ENCODE results near the gene ANO2.

Gene ANO2

GRCh38 chr12:5948696-5949095 is 3.6 kb upstream of the ANO2 start:
- Mint-ChIP-seq H3K27me3 (ENCODE audit: low read depth) (peaks cover 38% of the 10 kb centered on the region), H3K4me3 (no peak overlapping the region), H3K9me3 (no peaks in the 10 kb centered on the region), H3K36me3 (ENCODE audit: low read depth) (no peaks in the 10 kb centered on the region), H3K4me1 (ENCODE audit: low read depth) (no peaks in the 10 kb centered on the region), H3K27ac (no peak overlapping the region)
- DNase-seq (ENCODE audit: low spot score): no peak

- peaks cover 54% of the 10 kb centered on the region for H3K27me3 Mint-ChIP-seq (ENCODE audit: low read depth)
- no peak for DNase-seq (ENCODE audit: low spot score)
- H3K4me3 Mint-ChIP-seq: no peak overlapping the region
- H3K4me1 Mint-ChIP-seq (ENCODE audit: low read depth): no peaks in the 10 kb centered on the region
- H3K27ac Mint-ChIP-seq: no peak overlapping the region
- no peaks in the 10 kb centered on the region for H3K36me3 Mint-ChIP-seq (ENCODE audit: low read depth)
- no peaks in the 10 kb centered on the region for H3K9me3 Mint-ChIP-seq
These were observed 1.9 kb upstream of the ANO2 start for GRCh38 chr12:5947006-5947405.

GRCh38 chr12:5946388-5946787 is 1.3 kb upstream of the ANO2 start:
- H3K27ac Mint-ChIP-seq: no peak overlapping the region
- no peaks in the 10 kb centered on the region for H3K4me1 Mint-ChIP-seq (ENCODE audit: low read depth)
- peaks cover 55% of the 10 kb centered on the region for H3K27me3 Mint-ChIP-seq (ENCODE audit: low read depth)
- H3K4me3 Mint-ChIP-seq: no peak overlapping the region
- no peaks in the 10 kb centered on the region for H3K9me3 Mint-ChIP-seq
- no peaks in the 10 kb centered on the region for H3K36me3 Mint-ChIP-seq (ENCODE audit: low read depth)
- DNase-seq (ENCODE audit: low spot score): no peak

GRCh38 chr12:5944688-5945070 is 380 bp downstream of the ANO2 start:
- H3K9me3 Mint-ChIP-seq: no peaks in the 10 kb centered on the region
- H3K36me3 Mint-ChIP-seq (ENCODE audit: low read depth): no peaks in the 10 kb centered on the region
- no peak overlapping the region for H3K4me3 Mint-ChIP-seq
- H3K27me3 Mint-ChIP-seq (ENCODE audit: low read depth): peaks cover 55% of the 10 kb centered on the region
- H3K27ac Mint-ChIP-seq: no peak overlapping the region
- H3K4me1 Mint-ChIP-seq (ENCODE audit: low read depth): no peaks in the 10 kb centered on the region
- no peak for DNase-seq (ENCODE audit: low spot score)

GRCh38 chr12:5944053-5944452 is 1.0 kb downstream of the ANO2 start:
- no peak for DNase-seq (ENCODE audit: low spot score)
- no peaks in the 10 kb centered on the region for H3K36me3 Mint-ChIP-seq (ENCODE audit: low read depth)
- peaks cover 53% of the 10 kb centered on the region for H3K27me3 Mint-ChIP-seq (ENCODE audit: low read depth)
- no peaks in the 10 kb centered on the region for H3K9me3 Mint-ChIP-seq
- no peak overlapping the region for H3K27ac Mint-ChIP-seq
- H3K4me1 Mint-ChIP-seq (ENCODE audit: low read depth): no peaks in the 10 kb centered on the region
- no peak overlapping the region for H3K4me3 Mint-ChIP-seq

- Mint-ChIP-seq H3K4me1 (ENCODE audit: low read depth) (no peaks in the 10 kb centered on the region), H3K27ac (no peak overlapping the region), H3K9me3 (no peaks in the 10 kb centered on the region), H3K36me3 (ENCODE audit: low read depth) (no peaks in the 10 kb centered on the region), H3K27me3 (ENCODE audit: low read depth) (peaks cover 46% of the 10 kb centered on the region), H3K4me3 (no peak overlapping the region)
- no peak for DNase-seq (ENCODE audit: low spot score)
These were observed 3.2 kb downstream of the ANO2 start for GRCh38 chr12:5941907-5942306.

- no peak overlapping the region for H3K4me3 Mint-ChIP-seq
- peaks cover 17% of the 10 kb centered on the region for H3K9me3 Mint-ChIP-seq
- H3K27ac Mint-ChIP-seq: no peak overlapping the region
- no peak for DNase-seq (ENCODE audit: low spot score)
- H3K27me3 Mint-ChIP-seq (ENCODE audit: low read depth): no peaks in the 10 kb centered on the region
- no peaks in the 10 kb centered on the region for H3K4me1 Mint-ChIP-seq (ENCODE audit: low read depth)
- H3K36me3 Mint-ChIP-seq (ENCODE audit: low read depth): no peaks in the 10 kb centered on the region
These were observed 17.1 kb downstream of the ANO2 start for GRCh38 chr12:5927732-5928516.

GRCh38 chr12:5925646-5926045 is 19.4 kb downstream of the ANO2 start:
- Mint-ChIP-seq H3K4me3 (no peak overlapping the region), H3K9me3 (peaks cover 4% of the 10 kb centered on the region), H3K27ac (no peak overlapping the region), H3K27me3 (ENCODE audit: low read depth) (no peaks in the 10 kb centered on the region), H3K36me3 (ENCODE audit: low read depth) (no peaks in the 10 kb centered on the region), H3K4me1 (ENCODE audit: low read depth) (no peaks in the 10 kb centered on the region)
- no peak for DNase-seq (ENCODE audit: low spot score)

- Mint-ChIP-seq H3K36me3 (ENCODE audit: low read depth) (no peaks in the 10 kb centered on the region), H3K27ac (no peak overlapping the region), H3K9me3 (no peaks in the 10 kb centered on the region), H3K27me3 (ENCODE audit: low read depth) (no peaks in the 10 kb centered on the region), H3K4me3 (no peak overlapping the region), H3K4me1 (ENCODE audit: low read depth) (no peaks in the 10 kb centered on the region)
- DNase-seq (ENCODE audit: low spot score): no peak
These were observed 20.7 kb downstream of the ANO2 start for GRCh38 chr12:5924342-5924741.

- Mint-ChIP-seq H3K9me3 (no peaks in the 10 kb centered on the region), H3K27ac (no peak overlapping the region), H3K36me3 (ENCODE audit: low read depth) (no peaks in the 10 kb centered on the region), H3K27me3 (ENCODE audit: low read depth) (no peaks in the 10 kb centered on the region), H3K4me3 (no peak overlapping the region), H3K4me1 (ENCODE audit: low read depth) (no peaks in the 10 kb centered on the region)
- DNase-seq (ENCODE audit: low spot score): no peak
These were observed 21.3 kb downstream of the ANO2 start for GRCh38 chr12:5923751-5924150.

- Mint-ChIP-seq H3K36me3 (ENCODE audit: low read depth) (no peaks in the 10 kb centered on the region), H3K27me3 (ENCODE audit: low read depth) (no peaks in the 10 kb centered on the region), H3K4me3 (no peak overlapping the region), H3K4me1 (ENCODE audit: low read depth) (no peaks in the 10 kb centered on the region), H3K27ac (no peak overlapping the region), H3K9me3 (no peaks in the 10 kb centered on the region)
- DNase-seq (ENCODE audit: low spot score): no peak
These were observed 21.9 kb downstream of the ANO2 start for GRCh38 chr12:5923043-5923605.

GRCh38 chr12:5921966-5922899 is 22.8 kb downstream of the ANO2 start:
- no peak for DNase-seq (ENCODE audit: low spot score)
- H3K27me3 Mint-ChIP-seq (ENCODE audit: low read depth): no peaks in the 10 kb centered on the region
- no peak overlapping the region for H3K27ac Mint-ChIP-seq
- H3K4me1 Mint-ChIP-seq (ENCODE audit: low read depth): no peaks in the 10 kb centered on the region
- H3K4me3 Mint-ChIP-seq: no peak overlapping the region
- no peaks in the 10 kb centered on the region for H3K9me3 Mint-ChIP-seq
- no peaks in the 10 kb centered on the region for H3K36me3 Mint-ChIP-seq (ENCODE audit: low read depth)

- Mint-ChIP-seq H3K27ac (no peak overlapping the region), H3K9me3 (no peaks in the 10 kb centered on the region), H3K4me1 (ENCODE audit: low read depth) (no peaks in the 10 kb centered on the region), H3K27me3 (ENCODE audit: low read depth) (no peaks in the 10 kb centered on the region), H3K4me3 (no peak overlapping the region), H3K36me3 (ENCODE audit: low read depth) (no peaks in the 10 kb centered on the region)
- no peak for DNase-seq (ENCODE audit: low spot score)
These were observed 23.8 kb downstream of the ANO2 start for GRCh38 chr12:5921027-5921909.
